OCI-LY1 (cell line): ENCODE measurements around the gene TNNC1.

Source experiments
- H2AFZ ChIP-seq: fragments of 200-600 bp; sonication (generic), shearing (Covaris generic); 2 replicates; pipeline ENCODE4 v1.6.0; 2014; ENCODE audit warnings: antibody characterized with exemption, mild to moderate bottlenecking, low read length
- H3F3A ChIP-seq: fragments of 200-600 bp; sonication (generic), shearing (Covaris generic); 2 replicates; pipeline ENCODE4 v1.6.0; 2014; ENCODE audit warnings: mild to moderate bottlenecking, antibody characterized with exemption, low read length, moderate library complexity; ENCODE audit not compliant: insufficient read depth
- H3K27ac ChIP-seq: fragments of 200-600 bp; sonication (generic); 2 replicates; pipeline ENCODE4 v1.5.1; 2014; ENCODE audit warnings: low read length, mixed run types, mild to moderate bottlenecking, low read depth; ENCODE audit not compliant: poor library complexity, severe bottlenecking
- H3K27me3 ChIP-seq: fragments of 200-600 bp; sonication (generic); 2 replicates; pipeline ENCODE4 v1.6.0; 2014; ENCODE audit warnings: antibody characterized with exemption, mild to moderate bottlenecking, low read length, moderate library complexity; ENCODE audit not compliant: insufficient read depth
- H3K36me3 ChIP-seq: fragments of 200-600 bp; sonication (generic); 2 replicates; pipeline ENCODE4 v1.6.1; 2014; ENCODE audit warnings: mild to moderate bottlenecking, antibody characterized with exemption, low read length, moderate library complexity, mixed read lengths; ENCODE audit not compliant: insufficient read depth
- H3K4me1 ChIP-seq: fragments of 200-600 bp; sonication (generic); 2 replicates; pipeline ENCODE4 v1.5.1; 2014; ENCODE audit warnings: mild to moderate bottlenecking, low read length, moderate library complexity; ENCODE audit not compliant: insufficient read depth, severe bottlenecking
- H3K4me2 ChIP-seq: fragments of 200-600 bp; sonication (generic), shearing (Covaris generic); 2 replicates; pipeline ENCODE4 v1.6.1; 2014; ENCODE audit warnings: low read length
- H3K4me3 ChIP-seq: fragments of 200-600 bp; sonication (generic); 2 replicates; pipeline ENCODE4 v1.5.1; 2014; ENCODE audit warnings: low read length, low read depth, mild to moderate bottlenecking, mixed read lengths; ENCODE audit not compliant: poor library complexity, severe bottlenecking
- H3K79me2 ChIP-seq: fragments of 200-600 bp; shearing (Covaris generic); 2 replicates; pipeline ENCODE4 v1.6.1; 2016; ENCODE audit warnings: mixed run types, low read length, mixed read lengths; ENCODE audit not compliant: insufficient read depth
- H3K9ac ChIP-seq: fragments of 200-600 bp; sonication (generic), shearing (Covaris generic); 2 replicates; pipeline ENCODE4 v1.6.1; 2014; ENCODE audit warnings: mild to moderate bottlenecking, low read length, mixed read lengths
- H3K9me2 ChIP-seq: fragments of 200-600 bp; sonication (generic), shearing (Covaris generic); 2 replicates; pipeline ENCODE4 v1.6.1; 2014; ENCODE audit warnings: low read depth, mild to moderate bottlenecking, low read length, mixed read lengths
- H3K9me3 ChIP-seq: fragments of 200-600 bp; shearing (Covaris generic); 2 replicates; pipeline ENCODE4 v1.6.1; 2014; ENCODE audit warnings: low read length, mixed read lengths
- H4K20me1 ChIP-seq: fragments of 200-600 bp; sonication (generic), shearing (Covaris generic); 2 replicates; pipeline ENCODE4 v1.6.0; 2016; ENCODE audit warnings: mild to moderate bottlenecking, low read length; ENCODE audit not compliant: insufficient read depth
- EZH2 ChIP-seq: fragments of 200-600 bp; sonication (generic), shearing (Covaris generic); IDR thresholded peaks from 2 replicates; pipeline ENCODE4 v1.8.0; 2017; ENCODE audit warnings: borderline replicate concordance, mixed run types, mild to moderate bottlenecking, antibody characterized with exemption, low read length, moderate library complexity, mixed read lengths
- TF ChIP-seq, protein P1 (sequence below): fragments of 200-600 bp; sonication (generic), shearing (Covaris generic); IDR thresholded peaks from 2 replicates; pipeline ENCODE4 v1.5.1; 2017; ENCODE audit warnings: mild to moderate bottlenecking, antibody characterized with exemption, low read length, moderate library complexity, mixed read lengths

TNNC1 gene

DNA sequence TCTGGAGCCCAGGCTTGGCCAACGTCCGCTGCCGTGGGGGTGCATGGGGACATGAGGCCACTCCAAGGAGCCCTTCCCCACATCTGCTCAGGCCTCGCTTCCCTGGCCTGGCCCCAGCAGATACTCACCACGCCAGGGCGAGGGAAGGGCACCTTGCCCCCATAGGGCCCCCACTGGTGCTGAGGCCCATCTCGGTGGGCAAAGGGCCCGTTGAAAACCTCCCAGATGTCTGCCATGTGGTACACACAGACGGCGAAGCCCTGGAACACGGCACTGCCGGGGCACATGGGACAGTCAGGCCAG, 13.6 kb downstream of the TNNC1 start:
- H3K4me1 ChIP-seq = peaks cover 10% of the 10 kb centered on the region
- no peaks in the 10 kb centered on the region for H3K36me3 ChIP-seq
- H3K9me2 ChIP-seq = no peaks in the 10 kb centered on the region

DNA sequence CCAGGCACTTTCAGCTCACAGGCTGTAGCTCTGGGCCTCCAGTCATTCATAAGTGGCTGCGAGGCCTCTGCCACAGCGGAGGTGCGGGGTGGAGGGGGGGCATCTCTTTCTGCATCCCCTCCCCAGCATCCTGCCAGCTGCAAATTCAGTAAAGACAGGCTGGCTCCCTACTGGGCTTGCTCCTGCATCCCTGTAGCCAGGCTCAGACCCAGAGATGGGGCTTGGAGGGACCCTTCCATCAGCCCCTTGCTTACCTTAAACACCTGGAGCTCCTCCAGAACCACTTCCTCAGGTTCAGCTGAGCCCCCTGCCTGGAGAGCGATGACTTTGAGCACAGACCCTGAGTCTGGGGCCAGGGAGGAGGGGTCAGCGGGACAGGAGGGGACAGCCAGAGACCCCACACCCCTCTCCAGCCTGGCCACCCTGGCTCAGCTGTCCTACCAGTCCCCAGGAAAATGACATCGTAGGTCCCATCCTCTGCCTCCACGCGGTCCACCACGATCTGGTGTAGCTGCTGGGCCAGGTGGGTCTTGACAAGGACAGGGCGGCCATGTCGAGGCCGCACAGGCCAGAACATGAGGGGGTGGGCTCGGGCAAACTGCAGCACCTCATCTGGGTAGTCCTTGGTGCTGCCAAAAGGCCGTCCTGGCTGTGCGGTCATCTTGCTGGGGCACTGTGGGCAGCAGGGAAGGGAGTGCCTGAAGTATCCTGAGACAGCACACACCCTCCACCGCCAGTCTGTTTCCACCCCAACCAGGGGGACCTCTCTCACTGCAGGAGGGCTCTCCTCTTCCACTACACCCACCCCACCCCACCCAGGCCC, 14.2 kb downstream of the TNNC1 start:
- Histone ChIP-seq H3K27ac (no peak overlapping the region), H3K4me2 (no peak overlapping the region), H3K9me2 (no peaks in the 10 kb centered on the region), H3K27me3 (peaks cover 10% of the 10 kb centered on the region; the same call in 1 of the 2 replicates), H3F3A (no peaks in the 10 kb centered on the region), H2AFZ (no peak overlapping the region), H3K36me3 (no peaks in the 10 kb centered on the region), H3K9me3 (no peaks in the 10 kb centered on the region), H3K9ac (no peak overlapping the region), H3K4me3 (no peak overlapping the region), H3K79me2 (no peaks in the 10 kb centered on the region), H3K4me1 (peaks cover 8% of the 10 kb centered on the region), H4K20me1 (no peaks in the 10 kb centered on the region)
- TF ChIP-seq EZH2 = no peak
- TF ChIP-seq, protein P1, sequence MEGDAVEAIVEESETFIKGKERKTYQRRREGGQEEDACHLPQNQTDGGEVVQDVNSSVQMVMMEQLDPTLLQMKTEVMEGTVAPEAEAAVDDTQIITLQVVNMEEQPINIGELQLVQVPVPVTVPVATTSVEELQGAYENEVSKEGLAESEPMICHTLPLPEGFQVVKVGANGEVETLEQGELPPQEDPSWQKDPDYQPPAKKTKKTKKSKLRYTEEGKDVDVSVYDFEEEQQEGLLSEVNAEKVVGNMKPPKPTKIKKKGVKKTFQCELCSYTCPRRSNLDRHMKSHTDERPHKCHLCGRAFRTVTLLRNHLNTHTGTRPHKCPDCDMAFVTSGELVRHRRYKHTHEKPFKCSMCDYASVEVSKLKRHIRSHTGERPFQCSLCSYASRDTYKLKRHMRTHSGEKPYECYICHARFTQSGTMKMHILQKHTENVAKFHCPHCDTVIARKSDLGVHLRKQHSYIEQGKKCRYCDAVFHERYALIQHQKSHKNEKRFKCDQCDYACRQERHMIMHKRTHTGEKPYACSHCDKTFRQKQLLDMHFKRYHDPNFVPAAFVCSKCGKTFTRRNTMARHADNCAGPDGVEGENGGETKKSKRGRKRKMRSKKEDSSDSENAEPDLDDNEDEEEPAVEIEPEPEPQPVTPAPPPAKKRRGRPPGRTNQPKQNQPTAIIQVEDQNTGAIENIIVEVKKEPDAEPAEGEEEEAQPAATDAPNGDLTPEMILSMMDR = no peak

More for the DNA sequence above, 13.6 kb downstream of the TNNC1 start:
- TF ChIP-seq, protein P1 = no peak
- no peak for TF ChIP-seq EZH2
- Histone ChIP-seq H3K4me3 (no peak overlapping the region), H3K9me3 (no peaks in the 10 kb centered on the region), H3F3A (no peaks in the 10 kb centered on the region), H3K9ac (no peak overlapping the region), H3K79me2 (no peaks in the 10 kb centered on the region), H3K27me3 (peaks cover 10% of the 10 kb centered on the region; the same call in 1 of the 2 replicates), H3K27ac (no peak overlapping the region), H4K20me1 (no peaks in the 10 kb centered on the region), H2AFZ (no peak overlapping the region), H3K4me2 (no peak overlapping the region)

DNA sequence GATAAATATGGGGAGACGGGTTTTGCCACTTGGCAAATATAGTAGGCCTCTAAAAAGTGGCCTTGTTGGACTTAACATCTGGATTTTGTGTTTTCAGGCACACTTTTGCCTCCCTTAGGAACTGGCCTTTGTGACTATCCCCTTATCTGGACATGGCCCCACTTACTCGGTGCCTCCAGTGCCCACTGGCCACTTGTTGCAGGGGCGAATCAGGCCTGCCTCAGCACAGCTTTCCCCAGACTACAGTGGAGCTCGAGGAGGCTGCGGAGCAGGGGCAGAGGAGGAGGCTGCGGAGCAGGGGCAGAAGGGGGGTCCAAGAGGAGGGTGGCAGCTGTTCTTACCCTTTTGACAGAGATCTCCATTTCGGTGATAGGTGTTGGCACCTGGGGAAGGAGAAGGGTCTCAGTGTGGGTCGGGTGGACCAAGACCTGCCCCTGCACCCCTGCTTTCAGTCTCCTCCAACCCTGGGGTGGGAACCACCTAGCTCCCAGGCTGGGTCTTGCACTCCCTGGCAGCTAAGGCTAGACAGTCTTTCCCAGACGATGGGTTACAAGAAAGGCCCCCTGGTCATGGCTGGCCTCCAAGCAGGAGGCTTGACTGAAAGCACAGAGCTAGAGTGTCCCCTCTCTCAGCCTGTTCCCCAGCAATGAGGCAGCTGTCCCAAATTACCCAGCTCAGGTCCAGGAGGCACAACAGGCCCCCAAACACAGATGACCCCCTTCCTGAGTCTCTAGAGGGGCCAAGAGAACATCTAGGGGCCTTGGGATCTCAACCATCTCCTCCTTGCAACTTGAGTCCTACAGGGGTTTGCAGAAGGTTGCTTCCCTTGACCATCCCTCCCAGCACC, 15.0 kb downstream of the TNNC1 start:
- no peak overlapping the region for H3K4me3 ChIP-seq
- H3K9me3 ChIP-seq = no peaks in the 10 kb centered on the region
- no peak overlapping the region for H3K9ac ChIP-seq
- no peaks in the 10 kb centered on the region for H4K20me1 ChIP-seq
- TF ChIP-seq, protein P1 = no peak
- TF ChIP-seq EZH2 = no peak
- peaks cover 10% of the 10 kb centered on the region; the same call in 1 of the 2 replicates for H3K27me3 ChIP-seq
- no peaks in the 10 kb centered on the region for H3K9me2 ChIP-seq
- H2AFZ ChIP-seq = no peak overlapping the region
- H3K4me2 ChIP-seq = no peak overlapping the region
- peaks cover 4% of the 10 kb centered on the region for H3K4me1 ChIP-seq
- no peaks in the 10 kb centered on the region for H3K36me3 ChIP-seq
- no peaks in the 10 kb centered on the region for H3K79me2 ChIP-seq
- H3F3A ChIP-seq = no peaks in the 10 kb centered on the region
- no peak overlapping the region for H3K27ac ChIP-seq
